Measurements from ENCODE around the gene PCSK6. TPM values are rescaled to one million over a fixed set of nuclear protein-coding genes. Genes with fewer than 3 reads are reported as not detected.

PCSK6 gene
- total and polyA plus RNA-seq, 7 donors: 2.9 to 10.3 (median 6.4) TPM

DNA sequence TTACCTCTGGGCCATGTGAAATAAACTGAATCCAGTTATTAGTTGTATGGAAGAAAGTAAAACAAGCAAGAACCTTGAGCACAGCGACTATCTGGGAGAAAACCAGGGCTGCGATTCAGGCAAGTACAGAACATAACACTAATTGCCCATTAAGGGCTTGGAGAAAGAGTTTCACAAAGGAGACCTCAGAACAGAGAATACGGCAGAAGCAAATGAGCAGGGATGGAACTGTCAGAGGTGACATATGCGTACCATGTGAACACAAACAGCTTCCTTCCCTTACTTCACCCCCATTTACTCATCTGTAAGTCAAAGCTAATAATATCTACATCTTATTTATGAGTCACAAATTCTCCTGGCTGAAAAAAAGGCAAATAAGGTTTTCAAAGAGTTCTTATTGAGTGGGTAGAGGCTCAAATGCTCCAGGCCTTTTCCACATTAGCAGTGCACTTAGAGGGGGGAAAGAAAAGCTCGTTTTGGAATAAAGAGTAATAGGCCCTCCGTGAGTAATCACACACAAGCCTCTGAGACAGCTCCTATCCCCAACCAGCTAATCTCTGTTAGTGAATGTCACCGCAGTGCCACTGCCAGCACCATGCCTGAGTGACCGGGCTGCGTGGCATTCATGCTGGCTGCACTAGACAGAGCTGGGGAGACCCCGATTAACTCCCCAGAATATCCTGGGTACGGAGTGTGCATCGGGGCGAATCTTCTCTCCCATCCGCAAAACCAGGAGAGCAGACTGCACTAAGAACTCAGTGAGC, 2.6 kb downstream of the PCSK6 start:
- DNase-seq: no peak
- Histone ChIP-seq H3K27me3 (peaks cover 7 to 29% (median 17%) of the 10 kb centered on the region in 3 donors), H3K4me1 (peaks cover 0 to 15% (median 8%) of the 10 kb centered on the region in 4 donors), H3K27ac (no peak overlapping the region), H3K9me3 (no peaks in the 10 kb centered on the region), H3K4me3 (no peak overlapping the region), H3K36me3 (no peaks in the 10 kb centered on the region)
- intact Hi-C loops (cut with DNase I): no loop called here
- 94 to 95% methylated on average over 14 of the region's 14 CpGs for WGBS, 2 donors
- no peak for TF ChIP-seq EP300 (IDR thresholded peaks at IDR 0.05)
- TF ChIP-seq POLR2A (IDR thresholded peaks at IDR 0.05): no peak
- TF ChIP-seq, protein P1, sequence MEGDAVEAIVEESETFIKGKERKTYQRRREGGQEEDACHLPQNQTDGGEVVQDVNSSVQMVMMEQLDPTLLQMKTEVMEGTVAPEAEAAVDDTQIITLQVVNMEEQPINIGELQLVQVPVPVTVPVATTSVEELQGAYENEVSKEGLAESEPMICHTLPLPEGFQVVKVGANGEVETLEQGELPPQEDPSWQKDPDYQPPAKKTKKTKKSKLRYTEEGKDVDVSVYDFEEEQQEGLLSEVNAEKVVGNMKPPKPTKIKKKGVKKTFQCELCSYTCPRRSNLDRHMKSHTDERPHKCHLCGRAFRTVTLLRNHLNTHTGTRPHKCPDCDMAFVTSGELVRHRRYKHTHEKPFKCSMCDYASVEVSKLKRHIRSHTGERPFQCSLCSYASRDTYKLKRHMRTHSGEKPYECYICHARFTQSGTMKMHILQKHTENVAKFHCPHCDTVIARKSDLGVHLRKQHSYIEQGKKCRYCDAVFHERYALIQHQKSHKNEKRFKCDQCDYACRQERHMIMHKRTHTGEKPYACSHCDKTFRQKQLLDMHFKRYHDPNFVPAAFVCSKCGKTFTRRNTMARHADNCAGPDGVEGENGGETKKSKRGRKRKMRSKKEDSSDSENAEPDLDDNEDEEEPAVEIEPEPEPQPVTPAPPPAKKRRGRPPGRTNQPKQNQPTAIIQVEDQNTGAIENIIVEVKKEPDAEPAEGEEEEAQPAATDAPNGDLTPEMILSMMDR (IDR thresholded peaks at IDR 0.05): no peak
- no peak for TF ChIP-seq POLR2AphosphoS5 (IDR thresholded peaks at IDR 0.05)

DNA sequence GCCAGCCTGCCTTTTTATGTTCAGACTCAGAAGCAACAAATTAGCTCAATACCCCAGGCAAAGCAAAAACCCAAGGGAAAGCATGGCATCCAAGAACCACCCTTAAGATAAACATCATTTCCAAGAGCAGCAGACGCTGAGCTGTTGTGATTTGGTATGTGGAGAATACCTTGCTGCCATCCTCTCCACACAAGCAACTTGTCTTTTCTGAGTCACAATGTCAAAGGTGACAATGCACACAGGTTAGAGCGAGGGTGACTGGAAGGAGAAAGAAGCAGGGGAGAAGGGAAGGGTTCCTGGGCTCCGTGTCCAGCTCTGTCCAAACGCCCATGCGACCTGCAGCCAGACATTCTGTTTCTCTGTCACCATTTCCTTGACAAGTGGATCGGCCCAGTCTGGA, 6.0 kb downstream of the PCSK6 start:
- no peaks in the 10 kb centered on the region for H3K9me3 ChIP-seq
- 40 to 85% methylated on average over 6 of the region's 6 CpGs for WGBS, 2 donors
- intact Hi-C loops (cut with DNase I): no loop called here
- H3K4me1 ChIP-seq: peaks cover 0 to 2% (median under 1%) of the 10 kb centered on the region in 4 donors
- TF ChIP-seq EP300 (IDR thresholded peaks at IDR 0.05): no peak
- no peak for TF ChIP-seq POLR2A (IDR thresholded peaks at IDR 0.05)
- TF ChIP-seq, protein P1 (IDR thresholded peaks at IDR 0.05): no peak
- TF ChIP-seq POLR2AphosphoS5 (IDR thresholded peaks at IDR 0.05): no peak
- H3K36me3 ChIP-seq: no peaks in the 10 kb centered on the region
- no peak for DNase-seq
- H3K27me3 ChIP-seq: peaks cover 3 to 24% (median 13%) of the 10 kb centered on the region in 3 donors
- no peak overlapping the region for H3K27ac ChIP-seq
- H3K4me3 ChIP-seq: no peak overlapping the region

DNA sequence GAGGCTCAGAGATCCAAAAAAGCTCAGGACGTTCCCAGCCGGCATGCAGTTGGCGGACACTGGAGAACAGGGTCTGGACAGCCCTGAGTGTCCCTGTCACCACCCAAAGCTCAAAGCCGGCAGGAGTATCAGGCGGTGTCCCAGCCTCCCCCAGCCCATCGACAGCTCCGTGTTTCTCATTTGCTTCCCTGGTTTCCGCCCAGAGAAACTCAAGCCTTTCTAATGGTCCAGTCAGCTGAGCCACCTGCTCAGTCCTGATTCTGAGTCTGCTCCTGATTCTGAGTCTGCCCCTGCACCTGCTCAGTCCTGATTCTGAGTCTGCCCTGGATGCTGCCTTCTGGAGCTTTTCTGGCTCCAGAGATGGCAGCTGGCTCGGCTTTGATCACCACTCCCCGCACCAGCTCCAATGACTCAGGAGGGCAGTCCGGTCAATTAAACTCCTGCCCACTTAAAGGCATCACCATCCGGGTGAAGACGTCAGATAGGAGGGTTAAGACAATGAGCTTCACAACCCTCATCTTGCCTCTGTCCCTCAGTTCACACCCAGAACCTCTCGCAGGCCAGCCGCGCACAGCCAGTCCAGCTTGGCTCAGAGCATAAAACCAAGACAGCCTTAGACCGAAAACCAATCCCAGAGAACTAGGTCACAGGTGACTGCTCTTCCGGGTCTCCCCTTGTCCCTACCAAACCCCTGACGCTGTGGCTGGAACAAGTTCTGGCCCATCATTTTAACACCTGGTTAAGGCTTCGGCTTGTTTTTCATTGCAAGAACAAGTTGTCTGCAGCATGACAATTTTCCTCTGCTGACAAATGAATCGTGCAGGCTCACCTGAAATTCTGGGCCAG, 6.8 kb downstream of the PCSK6 start:
- no peak for DNase-seq
- Histone ChIP-seq H3K36me3 (no peaks in the 10 kb centered on the region), H3K27me3 (peaks cover 0 to 17% (median 7%) of the 10 kb centered on the region in 3 donors), H3K9me3 (no peaks in the 10 kb centered on the region), H3K4me1 (no peaks in the 10 kb centered on the region), H3K4me3 (no peak overlapping the region), H3K27ac (no peak overlapping the region)
- TF ChIP-seq POLR2AphosphoS5 (IDR thresholded peaks at IDR 0.05) (no peak), POLR2A (IDR thresholded peaks at IDR 0.05) (no peak), EP300 (IDR thresholded peaks at IDR 0.05) (no peak)
- TF ChIP-seq, protein P1 (IDR thresholded peaks at IDR 0.05): no peak
- 39 to 83% methylated on average over 21 of the region's 21 CpGs for WGBS, 2 donors
- intact Hi-C loops (cut with DNase I): no loop called here

DNA sequence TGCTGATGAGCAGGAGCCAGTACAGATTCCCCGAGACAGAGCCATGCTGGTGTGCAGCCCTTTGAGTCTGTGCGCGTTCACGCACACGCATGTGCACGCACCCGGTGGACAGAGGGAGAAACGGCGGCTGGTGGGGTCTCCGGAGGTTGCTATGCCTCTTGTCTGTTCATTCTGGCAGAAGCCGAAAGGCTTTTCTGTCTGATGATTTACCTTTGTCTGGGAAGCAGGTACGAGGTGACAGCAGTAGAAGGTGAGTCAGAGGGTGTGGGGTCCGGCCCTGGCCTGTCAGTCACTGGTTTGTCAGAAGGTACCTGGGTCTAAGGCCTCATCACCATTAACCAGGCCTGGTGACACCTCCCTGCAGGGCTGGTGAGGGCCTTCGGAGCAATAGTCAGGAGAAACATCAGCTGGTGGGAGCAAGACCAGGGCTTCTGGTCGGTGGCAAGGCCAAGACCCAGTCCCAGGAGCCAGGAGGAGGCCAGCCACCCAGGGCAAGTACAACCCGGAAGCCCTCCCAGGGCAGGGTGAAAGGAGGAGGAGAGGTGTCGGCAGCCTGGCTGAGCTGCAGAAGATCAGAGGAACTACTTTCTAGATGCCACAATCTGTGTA, 7.5 kb downstream of the PCSK6 start:
- no peaks in the 10 kb centered on the region for H3K4me1 ChIP-seq
- H3K27me3 ChIP-seq: peaks cover 0 to 10% (median under 1%) of the 10 kb centered on the region in 3 donors
- H3K27ac ChIP-seq: no peak overlapping the region
- 83 to 91% methylated on average over 17 of the region's 17 CpGs for WGBS, 2 donors
- no peak overlapping the region for H3K4me3 ChIP-seq
- no peaks in the 10 kb centered on the region for H3K9me3 ChIP-seq
- DNase-seq: no peak
- H3K36me3 ChIP-seq: no peaks in the 10 kb centered on the region
- TF ChIP-seq, protein P1 (IDR thresholded peaks at IDR 0.05): no peak
- TF ChIP-seq POLR2A (IDR thresholded peaks at IDR 0.05) (no peak), EP300 (IDR thresholded peaks at IDR 0.05) (no peak), POLR2AphosphoS5 (IDR thresholded peaks at IDR 0.05) (no peak)
- intact Hi-C loops (cut with DNase I): no loop called here

Measured in sigmoid colon (tissue), 7 donors.